ENCODE results near the gene TAOK1. TPM values are rescaled to one million over a fixed set of nuclear protein-coding genes. Genes with fewer than 3 reads are reported as not detected.

TAOK1 gene
- total RNA-seq, 1 donor from 2014 or later = 95.5 TPM

GRCh38 chr17:29376667-29377270 is 13.4 kb upstream of the TAOK1 start:
- H3K4me1 Mint-ChIP-seq (ENCODE audit: unreplicated experiment) = peaks cover 6% of the 10 kb centered on the region
- H3K27ac Mint-ChIP-seq (ENCODE audit: unreplicated experiment) = no peak overlapping the region
- TF ChIP-seq CTCF (IDR thresholded peaks at IDR 0.05; ENCODE audit: unreplicated experiment) = no peak
- H3K36me3 Mint-ChIP-seq (ENCODE audit: low read depth, unreplicated experiment) = no peaks in the 10 kb centered on the region
- H3K4me3 Mint-ChIP-seq (ENCODE audit: unreplicated experiment) = no peak overlapping the region
- H3K27me3 Mint-ChIP-seq (ENCODE audit: unreplicated experiment) = peaks cover 1% of the 10 kb centered on the region
- no peaks in the 10 kb centered on the region for H3K9me3 Mint-ChIP-seq (ENCODE audit: unreplicated experiment)
- DNase-seq (ENCODE audit: low spot score) = no peak

DNA sequence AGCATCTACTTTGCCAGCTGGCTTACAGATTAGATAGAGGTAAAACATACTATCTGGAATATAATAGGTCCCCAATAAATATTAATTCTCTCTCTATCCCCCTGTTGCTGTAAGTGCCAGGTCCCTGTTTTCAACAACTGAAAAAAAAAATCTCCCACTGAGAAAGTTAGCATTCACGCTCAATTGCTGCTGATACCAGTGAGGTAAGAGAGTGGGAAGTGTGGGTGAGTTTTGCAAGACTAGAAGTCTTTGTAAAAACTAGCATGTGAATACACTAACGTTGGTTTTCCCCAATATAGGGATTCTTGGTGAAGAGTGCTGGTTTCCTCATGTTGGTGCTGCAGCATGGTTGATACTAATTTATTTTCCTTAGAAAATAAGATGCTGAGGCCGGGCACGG is 11.7 kb upstream of the TAOK1 start:
- no peak for DNase-seq (ENCODE audit: low spot score)
- TF ChIP-seq CTCF (IDR thresholded peaks at IDR 0.05; ENCODE audit: unreplicated experiment) = no peak
- H3K4me3 Mint-ChIP-seq (ENCODE audit: unreplicated experiment) = no peak overlapping the region
- no peak overlapping the region for H3K27ac Mint-ChIP-seq (ENCODE audit: unreplicated experiment)
- H3K4me1 Mint-ChIP-seq (ENCODE audit: unreplicated experiment) = peaks cover 7% of the 10 kb centered on the region
- H3K27me3 Mint-ChIP-seq (ENCODE audit: unreplicated experiment) = peaks cover 1% of the 10 kb centered on the region
- H3K9me3 Mint-ChIP-seq (ENCODE audit: unreplicated experiment) = no peaks in the 10 kb centered on the region
- no peaks in the 10 kb centered on the region for H3K36me3 Mint-ChIP-seq (ENCODE audit: low read depth, unreplicated experiment)

DNA sequence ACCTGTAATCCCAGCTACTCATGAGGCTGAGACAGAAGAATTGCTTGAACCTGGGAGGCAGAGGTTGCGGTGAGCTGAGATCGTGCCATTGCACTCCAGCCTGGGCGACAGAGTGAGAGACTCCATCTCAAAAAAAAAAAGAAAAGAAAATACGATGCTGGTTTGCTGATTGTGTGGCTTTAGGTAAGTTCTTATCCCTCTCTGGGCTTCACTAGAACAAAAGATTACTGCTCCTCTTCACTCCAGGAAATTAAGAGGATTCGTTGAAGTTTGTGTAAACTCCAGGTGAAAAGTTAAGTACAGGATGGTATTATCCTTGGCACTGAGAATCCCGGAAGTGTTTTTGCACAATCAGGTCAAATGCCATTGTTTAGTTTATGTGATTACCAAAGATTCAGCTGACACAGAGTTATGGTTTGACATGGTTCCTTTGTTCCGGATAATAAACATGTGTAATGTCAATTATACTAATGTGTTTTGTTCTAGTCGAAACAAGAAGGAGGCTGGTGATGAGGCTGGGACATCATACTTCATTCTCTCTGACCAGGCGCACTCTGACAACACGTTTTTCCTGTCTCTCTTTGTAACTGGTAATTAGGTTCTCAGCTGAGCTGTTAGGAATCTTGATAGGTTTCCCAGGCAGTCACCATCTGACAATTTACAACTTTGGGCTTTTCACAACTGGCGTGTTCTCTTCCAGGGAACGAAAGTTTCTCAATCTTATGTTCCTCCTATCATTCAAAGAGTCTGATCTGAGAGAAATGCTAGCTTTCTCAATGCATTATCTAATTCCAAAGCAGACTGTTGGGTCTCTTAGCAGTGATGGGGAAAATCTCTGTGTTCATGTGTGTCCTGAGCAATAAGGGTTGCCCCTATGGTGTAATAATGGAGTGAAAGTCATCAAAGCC is 10.8 kb upstream of the TAOK1 start:
- Mint-ChIP-seq H3K27ac (ENCODE audit: unreplicated experiment) (no peak overlapping the region), H3K4me3 (ENCODE audit: unreplicated experiment) (no peak overlapping the region)

DNA sequence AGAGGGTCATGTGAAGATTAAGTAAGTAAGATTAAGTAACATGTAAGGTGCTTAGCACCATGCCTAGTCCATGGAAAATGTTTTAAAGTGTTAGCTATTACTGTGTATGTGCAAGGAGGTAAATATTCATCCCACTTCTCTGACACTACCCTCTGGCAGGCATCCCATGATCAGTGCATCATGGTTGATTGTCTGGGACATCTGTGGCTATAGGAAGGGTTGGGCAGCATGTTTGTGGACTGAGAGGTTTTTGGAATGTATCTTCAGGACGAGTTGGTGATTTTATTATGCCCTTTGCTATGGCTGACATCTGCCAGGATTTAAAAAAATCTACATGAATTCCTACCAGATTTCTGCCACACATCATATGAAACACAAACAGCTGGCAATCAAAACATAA is 6.5 kb upstream of the TAOK1 start:
- Mint-ChIP-seq H3K9me3 (ENCODE audit: unreplicated experiment) (no peaks in the 10 kb centered on the region), H3K4me1 (ENCODE audit: unreplicated experiment) (peaks cover 5% of the 10 kb centered on the region), H3K4me3 (ENCODE audit: unreplicated experiment) (no peak overlapping the region), H3K27me3 (ENCODE audit: unreplicated experiment) (peaks cover 1% of the 10 kb centered on the region), H3K27ac (ENCODE audit: unreplicated experiment) (no peak overlapping the region), H3K36me3 (ENCODE audit: low read depth, unreplicated experiment) (no peaks in the 10 kb centered on the region)
- TF ChIP-seq CTCF (IDR thresholded peaks at IDR 0.05; ENCODE audit: unreplicated experiment) = no peak
- DNase-seq (ENCODE audit: low spot score) = no peak

More for the DNA sequence above, 10.8 kb upstream of the TAOK1 start:
- no peaks in the 10 kb centered on the region for H3K9me3 Mint-ChIP-seq (ENCODE audit: unreplicated experiment)
- peaks cover 7% of the 10 kb centered on the region for H3K4me1 Mint-ChIP-seq (ENCODE audit: unreplicated experiment)
- no peak for DNase-seq (ENCODE audit: low spot score)
- H3K36me3 Mint-ChIP-seq (ENCODE audit: low read depth, unreplicated experiment) = no peaks in the 10 kb centered on the region
- H3K27me3 Mint-ChIP-seq (ENCODE audit: unreplicated experiment) = peaks cover 1% of the 10 kb centered on the region
- TF ChIP-seq CTCF (IDR thresholded peaks at IDR 0.05; ENCODE audit: unreplicated experiment) = no peak

DNA sequence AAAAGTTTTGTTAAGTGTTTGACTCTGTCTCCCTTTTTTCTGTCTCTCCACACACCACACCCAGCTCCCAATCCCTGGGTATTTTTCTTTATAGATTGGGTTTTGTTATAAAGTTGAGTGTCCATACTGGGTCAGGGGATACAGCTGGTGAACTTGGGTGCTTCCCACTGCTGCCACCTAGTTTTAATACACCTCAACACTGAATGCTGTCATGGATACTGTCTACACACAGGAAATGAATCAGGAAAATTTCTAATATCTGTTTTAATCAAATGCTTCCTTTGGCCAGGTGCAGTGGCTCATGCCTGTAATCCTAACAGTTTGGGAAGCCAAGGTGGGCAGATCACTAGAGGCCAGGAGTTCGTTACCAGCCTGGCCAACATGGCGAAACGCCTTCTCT is 5.3 kb upstream of the TAOK1 start:
- H3K9me3 Mint-ChIP-seq (ENCODE audit: unreplicated experiment) = no peaks in the 10 kb centered on the region
- H3K4me1 Mint-ChIP-seq (ENCODE audit: unreplicated experiment) = peaks cover 9% of the 10 kb centered on the region
- TF ChIP-seq CTCF (IDR thresholded peaks at IDR 0.05; ENCODE audit: unreplicated experiment) = no peak
- peaks cover 5% of the 10 kb centered on the region for H3K27me3 Mint-ChIP-seq (ENCODE audit: unreplicated experiment)
- no peak overlapping the region for H3K4me3 Mint-ChIP-seq (ENCODE audit: unreplicated experiment)
- no peak for DNase-seq (ENCODE audit: low spot score)
- peaks cover 3% of the 10 kb centered on the region for H3K36me3 Mint-ChIP-seq (ENCODE audit: low read depth, unreplicated experiment)
- no peak overlapping the region for H3K27ac Mint-ChIP-seq (ENCODE audit: unreplicated experiment)

Data from endothelial cell (in vitro differentiated cells).